ENCODE measurements around the gene SLC4A3. TPM values are rescaled to one million over a fixed set of nuclear protein-coding genes. Genes with fewer than 3 reads are reported as not detected.
A peak's percentile ranks its signal among the peaks of the same experiment; 100 is the strongest.

The SLC4A3 gene
- total RNA-seq, 1 donor from 2014 or later, result 0.13 TPM

DNA sequence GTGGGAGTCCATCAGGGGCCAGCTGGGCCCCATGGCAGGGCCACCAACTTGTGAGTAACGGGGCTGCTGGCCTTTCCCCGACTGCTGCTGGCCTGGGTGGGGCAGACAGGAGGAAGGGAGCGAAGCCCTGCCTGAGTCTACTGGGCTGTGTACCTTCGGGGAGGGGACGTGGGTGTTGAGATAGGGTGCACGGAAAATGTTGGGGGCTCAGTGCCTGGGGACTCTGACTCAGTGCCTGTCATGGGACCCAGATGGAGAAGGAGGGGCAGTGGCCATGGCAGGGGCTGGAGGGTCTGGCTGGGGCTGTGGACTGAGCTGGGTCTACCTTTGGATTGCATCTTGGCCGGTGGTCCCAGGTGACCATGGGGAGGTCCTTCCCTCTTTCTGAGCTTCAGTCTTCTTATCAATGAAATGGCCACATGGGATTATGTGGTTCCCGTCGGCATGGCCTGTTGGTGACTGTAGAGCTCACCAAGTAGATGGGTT lies 4.0 kb downstream of the SLC4A3 start:
- no peak for DNase-seq (ENCODE audit: low read depth, low spot score)

DNA sequence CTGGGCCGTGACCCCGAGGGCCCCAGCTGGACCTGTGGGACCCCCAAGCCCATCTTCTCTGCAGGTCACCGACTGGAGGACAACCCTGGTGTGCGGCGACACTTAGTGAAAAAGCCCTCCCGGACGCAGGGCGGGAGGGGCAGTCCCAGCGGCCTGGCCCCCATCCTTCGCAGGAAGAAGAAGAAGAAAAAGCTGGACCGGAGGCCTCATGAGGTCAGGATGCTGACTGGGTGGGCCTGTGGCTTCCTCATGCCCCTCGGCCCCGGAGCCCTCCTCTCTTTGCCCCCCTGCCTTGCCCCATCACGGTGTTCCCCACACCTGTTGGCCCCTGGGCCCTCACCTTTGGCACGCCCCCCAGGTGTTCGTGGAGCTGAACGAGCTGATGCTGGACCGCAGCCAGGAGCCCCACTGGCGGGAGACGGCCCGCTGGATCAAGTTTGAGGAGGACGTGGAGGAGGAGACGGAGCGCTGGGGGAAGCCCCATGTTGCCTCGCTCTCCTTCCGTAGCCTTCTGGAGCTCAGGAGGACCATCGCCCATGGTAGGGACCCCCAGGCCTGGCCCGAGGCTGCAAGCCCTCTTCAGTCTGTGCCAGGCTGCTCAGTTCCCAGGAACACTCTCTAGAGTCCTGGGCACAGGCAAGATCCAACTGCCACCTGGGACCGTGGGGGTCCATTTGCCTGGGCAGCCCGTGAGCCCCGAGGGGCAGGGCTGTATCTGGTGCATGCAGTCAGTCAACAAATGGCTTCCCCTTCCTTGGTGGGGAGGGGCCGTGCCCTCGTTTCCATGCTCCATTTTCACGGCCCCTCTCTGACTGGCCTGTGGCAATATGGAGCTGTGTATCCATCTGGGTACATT lies 4.7 kb downstream of the SLC4A3 start:
- no peak for DNase-seq (ENCODE audit: low read depth, low spot score)

DNA sequence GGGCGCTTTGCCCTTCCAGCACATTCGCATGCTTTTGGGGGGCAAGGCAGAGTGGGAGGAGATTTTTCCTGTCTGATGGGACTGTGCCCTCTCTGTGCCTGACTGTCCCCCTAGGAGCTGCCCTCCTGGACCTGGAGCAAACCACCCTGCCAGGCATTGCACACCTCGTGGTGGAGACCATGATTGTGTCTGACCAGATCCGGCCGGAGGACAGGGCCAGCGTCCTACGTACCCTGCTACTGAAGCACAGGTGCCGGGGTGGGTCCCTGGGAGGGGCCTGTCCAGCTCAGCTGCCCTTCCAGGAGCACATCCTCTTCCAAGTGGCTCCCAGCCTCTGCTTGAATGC lies 5.3 kb downstream of the SLC4A3 start:
- DNase-seq (ENCODE audit: low read depth, low spot score), result no peak

DNA sequence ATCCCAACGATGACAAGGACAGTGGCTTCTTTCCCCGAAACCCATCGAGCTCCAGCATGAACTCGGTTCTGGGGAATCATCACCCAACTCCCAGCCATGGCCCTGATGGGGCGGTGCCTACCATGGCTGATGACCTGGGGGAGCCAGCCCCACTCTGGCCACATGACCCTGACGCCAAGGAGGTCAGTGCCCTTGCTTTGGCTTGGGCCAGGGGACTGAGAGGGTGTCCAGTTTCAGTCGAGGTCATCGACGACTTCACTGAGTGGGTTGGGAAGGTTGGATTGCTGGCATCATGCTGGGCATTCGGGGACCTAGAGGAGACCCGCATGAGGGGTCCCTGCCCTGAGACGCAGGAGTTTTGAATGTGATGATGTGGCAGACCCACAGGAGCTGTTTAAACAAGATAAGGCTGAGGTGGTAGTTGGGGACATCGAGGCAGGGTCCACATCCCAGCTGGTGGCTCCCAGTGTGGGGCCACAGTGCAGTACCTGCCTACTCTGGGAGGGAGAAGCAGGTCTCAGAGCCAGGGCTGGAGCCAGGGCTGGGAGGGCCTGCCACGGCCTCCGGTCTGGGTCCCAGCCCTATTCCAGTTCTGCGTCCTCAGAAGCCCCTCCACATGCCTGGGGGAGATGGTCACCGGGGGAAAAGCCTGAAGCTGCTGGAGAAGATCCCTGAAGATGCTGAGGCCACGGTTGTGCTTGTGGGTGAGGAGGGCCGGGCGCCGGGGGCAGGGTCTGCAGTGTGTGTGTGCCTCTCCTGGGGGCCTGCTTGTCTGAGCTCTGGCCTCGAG lies 6.0 kb downstream of the SLC4A3 start:
- no peak for DNase-seq (ENCODE audit: low read depth, low spot score)

DNA sequence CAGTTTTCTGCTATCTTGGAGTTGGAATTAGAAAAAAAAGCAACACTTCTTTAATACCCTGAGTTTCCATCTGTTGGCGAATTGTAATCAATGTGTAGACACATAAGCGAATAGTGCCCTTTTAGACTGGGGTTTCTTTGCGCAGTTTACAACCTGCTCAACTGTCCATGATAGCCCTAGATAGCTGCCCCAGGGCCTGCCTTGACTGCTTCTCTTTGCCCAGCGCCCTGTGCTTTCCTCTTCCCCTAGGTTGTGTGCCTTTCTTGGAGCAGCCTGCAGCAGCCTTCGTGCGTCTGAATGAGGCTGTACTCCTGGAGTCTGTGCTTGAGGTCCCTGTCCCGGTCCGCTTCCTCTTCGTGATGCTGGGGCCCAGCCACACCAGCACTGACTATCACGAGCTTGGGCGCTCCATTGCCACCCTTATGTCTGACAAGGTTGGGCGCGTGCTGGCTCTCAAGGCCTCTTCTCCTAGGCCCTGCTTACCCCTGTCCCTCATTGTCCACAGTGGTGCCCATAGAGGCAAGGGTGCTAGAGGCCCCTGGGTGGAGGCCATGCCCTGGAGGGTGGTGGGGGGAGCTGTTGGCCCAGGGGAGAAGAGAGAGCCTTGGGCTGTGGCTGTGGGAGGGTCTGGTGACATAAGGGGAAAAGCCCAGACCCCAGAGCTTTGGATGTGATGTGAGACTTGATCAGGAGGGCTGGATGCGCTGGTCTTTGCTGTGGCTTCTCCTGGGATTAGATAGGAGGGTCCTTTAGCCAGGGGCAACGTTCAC lies 6.9 kb downstream of the SLC4A3 start:
- no peak for DNase-seq (ENCODE audit: low read depth, low spot score)

DNA sequence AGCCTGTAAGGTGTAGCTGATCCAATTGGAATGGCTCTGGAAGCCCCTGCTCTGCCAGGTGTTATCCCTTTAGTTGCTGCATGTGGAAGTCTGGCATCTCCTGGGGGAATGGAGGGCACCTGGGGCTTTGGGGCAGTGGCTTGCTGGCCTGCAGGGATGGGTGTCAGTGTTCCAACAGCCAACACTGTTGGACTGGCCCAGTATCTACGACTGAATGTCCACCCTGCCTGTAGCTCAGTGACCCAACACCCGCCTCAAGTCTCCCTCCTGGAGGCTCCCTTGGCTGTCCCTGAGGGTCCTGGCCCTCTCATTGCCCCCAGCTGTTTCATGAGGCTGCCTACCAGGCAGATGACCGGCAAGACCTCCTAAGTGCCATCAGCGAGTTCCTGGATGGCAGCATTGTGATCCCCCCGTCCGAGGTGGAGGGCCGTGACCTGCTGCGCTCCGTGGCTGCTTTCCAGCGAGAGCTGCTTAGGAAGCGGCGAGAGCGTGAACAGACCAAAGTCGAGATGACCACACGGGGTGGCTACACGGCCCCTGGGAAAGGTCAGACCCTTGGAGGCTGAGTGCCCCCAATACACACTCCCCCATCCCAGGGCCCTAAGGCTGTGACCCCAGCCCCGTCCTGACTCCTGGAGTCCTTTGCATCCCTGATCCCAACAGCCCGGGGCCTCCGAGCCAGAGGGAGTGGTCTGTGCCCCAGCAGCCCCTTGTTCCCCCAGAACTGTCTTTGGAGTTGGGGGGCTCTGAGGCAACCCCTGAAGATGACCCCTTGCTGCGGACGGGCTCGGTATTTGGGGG lies 7.7 kb downstream of the SLC4A3 start:
- DNase-seq (ENCODE audit: low read depth, low spot score), result no peak

DNA sequence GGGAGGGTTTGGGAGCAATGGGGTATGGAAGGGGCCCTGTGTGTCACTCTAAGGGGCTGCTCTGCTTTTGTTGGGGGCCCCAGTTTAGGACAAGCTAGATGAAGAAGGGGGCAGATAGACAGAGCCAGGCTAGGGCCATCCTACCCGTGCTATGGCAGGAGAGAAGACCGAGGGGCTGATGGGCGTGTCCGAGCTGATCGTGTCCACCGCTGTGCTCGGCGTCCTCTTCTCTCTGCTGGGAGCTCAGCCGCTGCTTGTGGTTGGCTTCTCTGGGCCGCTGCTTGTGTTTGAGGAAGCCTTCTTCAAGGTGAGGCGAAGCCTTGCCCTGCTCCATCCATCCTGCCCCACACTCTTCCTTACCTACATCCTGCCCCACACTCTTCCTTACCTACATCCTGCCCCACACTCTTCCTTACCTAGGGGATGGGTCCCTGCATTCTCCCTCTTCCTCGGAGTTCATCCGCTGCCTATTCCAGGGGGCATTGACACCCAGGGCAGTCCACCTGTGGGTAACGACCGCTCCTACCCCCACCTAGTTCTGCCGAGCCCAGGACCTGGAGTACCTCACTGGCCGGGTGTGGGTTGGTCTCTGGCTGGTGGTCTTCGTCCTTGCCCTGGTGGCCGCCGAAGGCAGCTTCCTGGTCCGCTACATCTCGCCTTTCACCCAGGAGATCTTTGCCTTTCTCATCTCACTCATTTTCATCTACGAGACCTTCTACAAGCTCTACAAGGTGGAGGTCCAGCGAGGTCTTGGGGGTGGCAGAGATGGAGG lies 8.9 kb downstream of the SLC4A3 start:
- DNase-seq (ENCODE audit: low read depth, low spot score), result no peak

DNA sequence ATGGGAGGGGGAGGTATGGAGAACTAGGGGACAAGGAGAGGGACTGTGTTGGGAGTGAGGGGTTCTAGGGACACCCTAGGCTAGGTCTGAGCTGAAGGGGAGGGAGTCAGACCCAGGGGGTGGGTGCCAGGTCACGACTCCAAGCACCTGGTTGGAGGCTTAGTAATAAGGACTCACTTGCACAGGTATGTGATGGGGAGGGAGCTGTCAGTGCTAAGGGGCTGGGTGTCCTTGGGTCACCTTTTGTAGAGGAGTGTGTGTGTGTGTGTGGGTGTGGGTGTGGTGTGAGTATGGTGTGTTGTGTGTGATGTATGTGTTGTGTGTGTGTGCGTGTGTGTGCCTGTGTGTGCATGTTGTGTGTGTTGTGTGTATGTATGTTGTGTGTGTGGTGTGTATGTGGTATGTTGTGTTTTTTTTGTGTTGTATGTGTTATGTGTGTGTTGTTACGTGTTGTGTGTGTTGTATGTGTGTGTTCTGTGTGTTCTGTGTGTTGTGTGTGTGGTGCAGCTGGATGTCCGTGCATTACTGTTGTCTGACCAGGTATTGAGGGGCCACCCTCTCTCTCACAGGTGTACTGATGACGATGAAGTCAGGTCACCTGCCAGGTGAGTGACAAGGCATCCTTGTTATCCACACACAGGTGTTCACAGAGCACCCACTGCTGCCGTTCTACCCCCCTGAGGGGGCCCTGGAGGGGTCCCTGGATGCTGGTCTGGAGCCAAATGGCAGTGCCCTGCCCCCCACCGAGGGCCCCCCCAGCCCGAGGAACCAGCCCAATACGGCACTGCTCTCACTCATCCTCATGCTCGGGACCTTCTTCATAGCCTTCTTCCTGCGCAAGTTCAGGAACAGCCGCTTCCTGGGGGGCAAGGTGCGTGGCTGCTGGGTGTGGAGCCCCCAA lies 9.8 kb downstream of the SLC4A3 start:
- no peak for DNase-seq (ENCODE audit: low read depth, low spot score)

DNA sequence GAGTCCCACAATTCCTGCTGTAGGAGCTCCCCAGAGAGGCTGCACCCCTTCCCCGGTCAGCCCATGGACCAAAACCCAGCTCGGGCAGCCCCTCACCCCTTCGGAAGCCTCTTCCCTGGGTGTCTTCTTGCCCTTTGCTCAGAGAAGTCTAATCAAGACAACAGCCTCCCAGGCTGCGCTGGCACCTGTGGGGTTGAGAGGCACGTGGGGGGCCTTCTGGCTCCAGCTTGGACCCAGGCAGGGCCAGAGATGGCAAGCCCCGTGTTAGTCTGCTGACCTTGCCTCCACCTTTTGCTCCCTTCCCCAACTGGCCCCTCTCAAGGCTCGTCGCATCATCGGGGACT lies 10.4 kb downstream of the SLC4A3 start:
- DNase-seq (ENCODE audit: low read depth, low spot score), result no peak

DNA sequence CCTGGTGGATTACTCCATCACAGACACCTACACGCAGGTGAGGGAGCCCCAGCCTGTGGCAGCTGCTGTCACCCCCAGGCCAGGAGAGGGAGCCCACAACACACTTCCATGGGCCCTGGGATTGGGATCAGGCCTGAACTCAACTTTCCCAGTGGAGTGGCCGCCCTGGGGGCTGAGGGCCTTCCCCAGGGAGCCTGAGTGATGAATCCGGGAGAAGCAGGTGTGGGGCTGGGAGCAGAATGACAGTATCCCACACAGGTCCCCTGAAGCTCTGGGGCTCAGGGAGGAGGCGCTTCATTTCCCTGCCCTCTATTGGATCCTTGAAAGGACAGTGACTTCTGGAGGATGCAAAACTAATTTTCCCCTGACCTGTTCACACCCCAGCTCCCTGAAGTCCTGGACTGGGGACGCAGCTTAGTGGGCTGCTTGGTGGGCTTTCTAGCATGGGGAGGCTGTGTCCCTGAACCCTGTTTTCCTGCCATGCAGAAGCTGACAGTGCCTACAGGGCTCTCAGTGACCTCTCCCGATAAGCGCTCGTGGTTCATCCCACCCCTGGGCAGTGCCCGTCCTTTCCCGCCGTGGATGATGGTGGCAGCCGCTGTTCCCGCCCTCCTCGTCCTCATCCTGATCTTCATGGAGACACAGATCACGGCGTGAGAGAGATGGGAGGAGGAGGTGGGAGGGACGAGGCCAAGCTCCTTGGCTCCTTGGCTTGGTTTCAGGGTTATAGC lies 11.0 kb downstream of the SLC4A3 start:
- DNase-seq (ENCODE audit: low read depth, low spot score), result no peak

DNA sequence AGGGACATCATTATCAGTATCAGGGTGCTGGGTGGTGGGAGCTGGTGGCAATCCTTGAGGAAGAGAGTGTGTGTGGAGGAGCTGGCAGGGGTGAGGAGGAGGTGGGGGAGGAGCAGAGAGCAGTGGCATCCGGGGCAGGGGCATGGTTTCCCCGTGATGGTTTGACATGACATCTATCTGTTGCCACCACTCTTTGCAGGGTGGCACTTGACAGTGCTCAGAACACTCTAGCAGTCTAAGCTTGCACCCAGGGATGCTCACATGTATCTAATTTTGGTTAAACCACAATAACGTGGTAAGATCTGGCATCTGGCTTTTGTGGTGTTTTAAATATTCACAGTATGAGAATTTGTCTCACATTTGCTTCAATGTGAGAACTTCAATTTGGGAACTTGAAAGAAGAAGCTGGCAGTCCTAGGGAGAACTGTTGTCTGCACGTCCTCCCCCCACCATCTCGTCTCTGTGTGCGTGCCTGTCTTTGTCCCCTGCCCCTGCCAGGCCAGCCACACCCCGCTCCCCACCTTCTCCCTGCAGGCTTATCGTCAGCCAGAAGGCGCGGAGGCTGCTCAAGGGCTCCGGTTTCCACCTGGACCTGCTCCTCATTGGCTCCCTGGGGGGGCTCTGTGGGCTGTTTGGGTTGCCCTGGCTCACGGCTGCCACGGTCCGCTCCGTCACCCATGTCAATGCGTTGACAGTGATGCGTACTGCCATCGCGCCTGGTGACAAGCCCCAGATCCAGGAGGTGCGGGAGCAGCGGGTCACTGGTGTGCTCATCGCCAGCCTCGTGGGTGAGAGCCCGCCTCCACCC lies 11.7 kb downstream of the SLC4A3 start:
- DNase-seq (ENCODE audit: low read depth, low spot score), result no peak

DNA sequence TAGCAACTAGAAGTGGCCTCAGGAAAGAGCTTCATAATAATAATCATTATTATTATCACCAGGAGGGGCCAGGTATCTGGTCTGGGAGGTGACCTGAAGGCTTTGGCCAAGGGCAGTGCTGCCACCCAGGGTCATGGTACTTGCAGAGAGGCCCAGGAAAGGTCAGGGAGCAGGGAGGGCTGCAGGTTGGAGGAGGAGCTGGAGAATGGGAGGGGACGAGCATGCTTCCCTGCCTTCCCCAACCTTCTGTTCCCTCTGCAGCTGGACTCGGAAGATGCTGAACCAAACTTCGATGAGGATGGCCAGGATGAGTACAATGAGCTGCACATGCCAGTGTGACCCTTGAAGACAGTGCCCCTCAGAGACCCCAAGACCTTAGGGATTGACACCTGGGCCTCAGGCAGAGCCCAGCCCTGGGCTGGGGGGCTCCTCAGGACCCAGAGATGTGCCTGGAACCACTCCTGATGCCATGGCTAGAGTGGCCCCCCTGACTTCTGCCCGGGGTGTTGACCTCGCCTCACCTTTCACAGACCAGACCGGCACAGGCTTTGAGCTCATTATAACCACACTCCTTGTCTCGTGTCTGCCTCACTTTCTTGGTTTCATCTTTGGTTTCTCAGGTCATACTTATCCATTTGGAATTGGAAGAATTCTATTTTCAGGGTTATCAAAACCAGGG lies 14.1 kb downstream of the SLC4A3 start:
- no peak for DNase-seq (ENCODE audit: low read depth, low spot score)

DNA sequence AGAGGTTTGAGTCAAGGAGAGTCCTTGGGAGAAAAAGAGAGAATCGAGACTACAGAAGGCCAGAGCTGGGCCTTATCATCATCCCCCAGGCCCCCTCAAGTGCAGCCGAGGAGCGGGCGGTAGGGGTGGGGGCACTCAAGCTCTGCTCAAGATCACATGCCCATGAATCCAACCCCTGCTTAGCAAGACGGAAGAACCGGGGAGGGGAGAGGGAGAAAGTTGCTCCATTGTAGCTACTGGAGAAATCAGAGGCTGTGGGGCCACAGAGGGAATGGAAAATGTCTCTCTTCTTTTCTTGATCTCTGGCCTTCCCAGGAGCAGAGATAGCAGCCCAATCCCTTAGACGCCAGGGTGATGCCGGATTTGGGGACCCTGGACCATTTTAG lies 14.6 kb downstream of the SLC4A3 start:
- DNase-seq (ENCODE audit: low read depth, low spot score), result no peak

DNA sequence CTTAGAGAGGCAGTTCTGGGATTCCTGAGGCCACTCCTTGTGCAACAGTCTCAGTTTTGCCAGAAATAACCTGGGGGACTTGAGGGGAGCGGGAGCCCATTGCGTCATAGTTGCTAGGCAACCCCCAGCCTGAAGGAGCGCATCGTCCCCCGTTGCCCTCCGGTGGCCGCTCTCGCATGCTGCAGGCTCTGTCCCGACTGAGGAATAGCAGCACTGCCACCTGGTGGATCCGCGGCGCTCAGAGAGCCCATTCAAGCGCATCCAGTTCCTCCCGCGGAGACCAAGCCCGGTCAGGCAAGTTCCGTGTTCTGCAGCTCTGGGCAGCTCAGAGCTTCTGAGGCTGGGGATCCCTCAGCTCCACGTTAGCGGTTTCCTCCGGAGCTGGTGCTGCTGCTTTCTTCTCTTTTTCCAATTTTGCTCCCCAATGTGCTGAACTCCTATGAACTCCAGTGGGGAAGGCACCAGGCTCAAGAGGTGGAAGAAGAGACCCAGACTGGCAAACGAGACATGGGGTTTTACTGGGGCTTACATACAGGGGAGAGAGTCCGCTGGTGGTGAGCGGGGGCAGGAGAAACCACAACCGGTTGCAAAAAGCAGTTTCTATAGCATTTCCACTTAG lies 15.1 kb downstream of the SLC4A3 start:
- DNase-seq (ENCODE audit: low read depth, low spot score), result peak; percentile 75

DNA sequence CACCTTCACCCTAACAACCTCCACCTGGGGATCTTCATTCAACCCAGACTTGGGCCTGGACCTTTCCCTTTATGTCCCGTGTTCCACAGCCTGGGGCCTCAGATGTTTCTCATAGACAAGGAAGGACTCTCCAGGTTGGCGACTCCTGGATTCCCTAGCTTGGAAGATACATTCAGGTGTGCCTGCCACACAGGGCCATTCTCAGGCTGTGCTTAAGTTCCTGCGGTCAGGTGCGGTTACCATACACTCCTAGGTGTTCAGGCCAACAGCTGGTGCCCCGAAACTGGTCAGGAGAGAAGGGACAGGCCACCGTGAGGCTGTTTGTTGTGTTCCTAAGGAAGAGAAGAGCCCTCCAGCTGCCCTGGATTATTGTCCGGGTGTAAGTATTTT lies 15.6 kb downstream of the SLC4A3 start:
- DNase-seq (ENCODE audit: low read depth, low spot score), result no peak

DNA sequence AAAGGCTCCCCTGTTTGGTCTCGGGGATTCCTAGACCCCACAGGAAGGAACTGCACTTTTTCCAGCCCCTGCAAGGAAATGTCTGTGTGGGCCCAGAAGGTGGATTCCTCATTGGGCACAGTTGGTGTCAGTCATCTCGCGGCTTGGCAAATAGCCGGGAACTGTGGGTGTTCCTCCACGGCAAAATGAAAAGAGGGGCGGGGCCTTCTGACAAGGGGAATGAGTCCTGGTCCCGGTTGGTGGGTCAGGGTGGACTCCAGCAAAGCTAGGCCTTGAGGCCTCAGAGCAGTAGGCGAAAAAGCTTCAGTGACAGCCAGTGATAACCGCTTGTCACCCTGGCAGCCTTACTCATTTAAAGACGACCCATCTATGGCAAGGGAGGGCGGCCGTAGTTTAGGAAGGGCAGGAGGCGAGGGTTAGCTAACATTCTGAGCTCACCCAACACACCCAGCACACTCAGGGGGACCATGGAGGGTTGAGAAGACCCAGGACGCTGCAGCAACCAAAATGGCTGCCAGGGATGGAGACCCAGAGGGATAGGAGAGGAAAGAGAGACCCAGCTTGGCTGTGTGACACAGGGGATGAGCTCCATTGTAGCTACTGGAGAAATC lies 16.5 kb downstream of the SLC4A3 start:
- DNase-seq (ENCODE audit: low read depth, low spot score), result no peak
